H1 (cell line): ENCODE measurements around the gene CHST11. TPM values are rescaled to one million over a fixed set of nuclear protein-coding genes. Genes with fewer than 3 reads are reported as not detected.

Experiments used
- CTBP2 ChIP-seq: IDR thresholded peaks from 2 replicates; pipeline ENCODE4 v1.7.0; 2011; ENCODE audit warnings: borderline replicate concordance, mild to moderate bottlenecking, moderate library complexity, mixed read lengths, low read length; ENCODE audit not compliant: insufficient read depth, insufficient read length
- GABPA ChIP-seq: IDR thresholded peaks from 2 replicates; pipeline ENCODE4 v1.6.1; 2011; ENCODE audit warnings: mild to moderate bottlenecking, low read length, moderate library complexity, borderline replicate concordance; ENCODE audit not compliant: insufficient read depth
- JUN ChIP-seq: IDR thresholded peaks from 2 replicates; pipeline ENCODE4 v1.6.1; 2011; ENCODE audit warnings: low read depth, mild to moderate bottlenecking, improper control_type of control experiment, low read length
- SIRT6 ChIP-seq: IDR thresholded peaks from one replicate; pipeline ENCODE4 v1.7.1; 2012; ENCODE audit warnings: low read length, inconsistent platforms
- TAF1 ChIP-seq: IDR thresholded peaks from 2 replicates; pipeline ENCODE4 v1.6.1; 2011; ENCODE audit warnings: mild to moderate bottlenecking, low read depth, low read length
- TEAD4 ChIP-seq: IDR thresholded peaks from 2 replicates; pipeline ENCODE4 v1.6.1; 2012; ENCODE audit warnings: low read depth, low read length, inconsistent platforms, mixed read lengths
- USF2 ChIP-seq: IDR thresholded peaks from 2 replicates; pipeline ENCODE4 v1.6.1; 2011; ENCODE audit warnings: low read length, improper control_type of control experiment
- polyA plus RNA-seq, 7 experiments: library from polyadenylated mRNA; depleted of rRNA in 3 of 7; stranded (reverse) in 5 of 7; unstranded in 2 of 7; fragments of >200 nt in 5 of 7; fragments of 200-250 nt in 2 of 7; gene quantifications; 1 replicate in 5 of 7; 2 replicates in 1 of 7; 4 replicates in 1 of 7; pipeline versions ENCODE4 v1.2.1 to v1.2.3, GENCODE V29; 2011 to 2013; ENCODE audit warnings: missing spikeins in 2 of 7, mixed read lengths in 2 of 7
- total RNA-seq: library from RNA; stranded (reverse); fragmentation: NEBNext Ultra II Directional; extraction: Animal tissue kit (Norgen Biotek cat#: 25700); gene quantifications from 2 replicates; pipeline ENCODE4 v1.2.1, GENCODE V29; 2021

CHST11 gene
- total and polyA plus RNA-seq, 2 of the 8 experiments (the other 6 are each of a cell fraction or from before 2014, with no cell fraction given), result 14.4 to 20.8 TPM

GRCh38 chr12:104570174-104570907, 113.6 kb downstream of the CHST11 start (continued):
- TF ChIP-seq TAF1 (no peak), GABPA (no peak), JUN (no peak), SIRT6 (no peak), CTBP2 (no peak), TEAD4 (no peak), USF2 (no peak)
